ENCODE measurements around the gene NPAS3.

DNA sequence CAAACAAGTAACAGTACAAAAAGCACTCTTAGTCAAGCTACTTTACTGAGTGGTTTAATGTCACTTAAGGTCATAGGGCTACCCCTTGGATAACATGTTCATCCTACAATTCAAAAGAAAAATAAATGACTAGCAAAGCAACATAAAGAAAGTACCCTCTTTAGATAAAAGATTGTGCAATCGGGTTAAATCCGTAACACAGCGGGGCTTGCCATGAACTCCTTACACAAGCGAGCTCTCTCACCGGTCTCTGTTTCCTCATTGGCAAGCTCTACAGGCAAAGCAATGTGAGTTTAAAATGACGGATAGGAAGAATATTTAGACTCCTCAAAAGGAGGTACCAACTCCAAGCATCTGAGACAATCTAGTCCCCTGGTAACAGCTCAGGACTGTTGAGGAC lies 871.6 kb downstream of the NPAS3 start:
- TF ChIP-seq TAF1 (IDR thresholded peaks at IDR 0.05; ENCODE audit: low read depth, low read length): no peak
- TF ChIP-seq POLR2A (IDR thresholded peaks at IDR 0.05; ENCODE audit: low read depth, low read length): no peak
- TF ChIP-seq PAX5 (IDR thresholded peaks at IDR 0.05; ENCODE audit: insufficient read depth, low read length, severe bottlenecking): no peak
- no peak for TF ChIP-seq POLR2AphosphoS5 (IDR thresholded peaks at IDR 0.05; ENCODE audit: low read depth, low read length)
- TF ChIP-seq SPI1 (IDR thresholded peaks at IDR 0.05; ENCODE audit: low read depth, low read length): no peak
